ENCODE data around the gene THOC6. TPM values are rescaled to one million over a fixed set of nuclear protein-coding genes. Genes with fewer than 3 reads are reported as not detected.
A peak's percentile ranks its signal among the peaks of the same experiment; 100 is the strongest.

THOC6 gene
- polyA plus RNA-seq, 6 donors from 2014 or later = 35.7 to 75.7 (median 48.3) TPM

DNA sequence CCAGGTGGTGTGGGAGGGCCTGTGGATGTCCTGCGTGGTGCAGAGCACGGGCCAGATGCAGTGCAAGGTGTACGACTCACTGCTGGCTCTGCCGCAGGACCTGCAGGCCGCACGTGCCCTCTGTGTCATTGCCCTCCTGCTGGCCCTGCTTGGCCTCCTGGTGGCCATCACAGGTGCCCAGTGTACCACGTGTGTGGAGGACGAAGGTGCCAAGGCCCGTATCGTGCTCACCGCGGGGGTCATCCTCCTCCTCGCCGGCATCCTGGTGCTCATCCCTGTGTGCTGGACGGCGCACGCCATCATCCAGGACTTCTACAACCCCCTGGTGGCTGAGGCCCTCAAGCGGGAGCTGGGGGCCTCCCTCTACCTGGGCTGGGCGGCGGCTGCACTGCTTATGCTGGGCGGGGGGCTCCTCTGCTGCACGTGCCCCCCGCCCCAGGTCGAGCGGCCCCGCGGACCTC lies 10.3 kb upstream of the THOC6 start:
- no peak for DNase-seq
- no peak overlapping the region for H3K4me3 Mint-ChIP-seq

DNA sequence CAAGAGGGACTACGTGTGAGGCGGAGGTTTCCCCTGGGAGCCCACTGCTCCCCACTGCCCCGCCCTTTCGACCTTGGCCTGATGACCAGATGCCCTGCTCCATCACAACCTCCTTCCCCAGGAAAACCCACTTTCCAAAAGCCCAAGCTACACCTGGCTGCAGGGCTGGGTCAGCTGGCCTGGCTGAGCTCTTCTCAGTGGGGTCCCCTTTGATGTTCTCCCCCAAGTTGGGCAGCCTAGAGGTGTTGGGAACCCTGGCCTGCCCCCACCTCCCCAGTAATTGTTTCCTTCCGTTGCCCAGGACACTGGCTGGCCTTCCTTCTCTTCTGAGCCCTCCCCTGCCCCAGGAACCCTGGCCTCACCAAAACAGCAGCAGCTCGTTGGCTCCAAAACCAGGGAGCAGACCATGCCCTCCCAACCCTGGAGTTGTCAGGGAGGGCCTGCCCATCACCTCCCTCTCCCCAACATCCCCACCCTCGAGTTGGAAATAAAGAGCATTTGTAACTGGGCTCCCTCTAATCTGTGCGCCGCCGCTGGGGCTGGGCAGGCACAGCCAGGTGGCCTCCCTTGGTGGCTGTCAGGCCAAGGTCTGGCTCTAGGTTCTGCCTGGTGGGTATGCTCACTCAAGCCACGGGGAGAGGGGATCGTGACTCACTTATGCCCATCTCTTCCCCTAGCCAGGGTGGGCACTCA lies 9.7 kb upstream of the THOC6 start:
- Mint-ChIP-seq H3K36me3 (no peaks in the 10 kb centered on the region), H3K9me3 (peaks cover 0 to 4% (median 0%) of the 10 kb centered on the region in 7 donors), H3K27ac (peak overlapping the region in 1 of 6 donors; percentile 80), H3K27me3 (peaks cover 8 to 55% (median 20%) of the 10 kb centered on the region in 3 donors), H3K4me3 (peak overlapping the region in 1 of 8 donors; percentile 54), H3K4me1 (peaks cover 4 to 15% (median 6%) of the 10 kb centered on the region in 3 donors)
- DNase-seq (no peak), ATAC-seq (ENCODE audit: low read depth in 2 of 2) (no peak)

More for the DNA sequence above, 10.3 kb upstream of the THOC6 start:
- ATAC-seq (ENCODE audit: low read depth in 2 of 2) = no peak
- peaks cover 0 to under 1% (median 0%) of the 10 kb centered on the region in 7 donors for H3K9me3 Mint-ChIP-seq
- H3K27me3 Mint-ChIP-seq = peaks cover 8 to 58% (median 20%) of the 10 kb centered on the region in 3 donors
- no peaks in the 10 kb centered on the region for H3K36me3 Mint-ChIP-seq
- peaks cover 7 to 15% (median 7%) of the 10 kb centered on the region in 3 donors for H3K4me1 Mint-ChIP-seq
- H3K27ac Mint-ChIP-seq = no peak overlapping the region

DNA sequence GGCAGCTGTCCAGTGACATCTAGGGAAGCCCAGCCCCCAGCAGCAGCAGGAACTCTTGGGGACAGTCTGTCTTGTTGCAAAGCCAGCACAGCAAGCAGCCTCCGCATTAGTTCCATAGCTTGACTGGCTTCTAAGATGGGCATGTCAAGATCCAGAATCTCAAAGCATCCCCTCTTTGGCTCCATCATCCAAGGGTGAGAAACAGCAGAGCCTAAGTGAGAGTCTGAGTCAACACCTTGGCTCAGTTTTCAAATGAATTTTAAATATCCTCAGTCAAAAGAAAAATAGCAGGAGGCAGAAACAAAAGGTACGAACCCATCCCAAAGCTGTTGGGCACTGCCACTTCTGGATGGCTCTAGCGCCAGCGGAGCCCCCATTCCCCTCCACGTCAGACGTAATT lies 8.9 kb upstream of the THOC6 start:
- ATAC-seq (ENCODE audit: low read depth in 2 of 2) (no peak), DNase-seq (no peak)
- Mint-ChIP-seq H3K27ac (peak overlapping the region in 2 of 6 donors; percentile 42 to 55), H3K4me1 (peaks cover 11 to 23% (median 11%) of the 10 kb centered on the region in 3 donors), H3K36me3 (no peaks in the 10 kb centered on the region), H3K27me3 (peaks cover 8 to 55% (median 20%) of the 10 kb centered on the region in 3 donors), H3K4me3 (peak overlapping the region in 1 of 8 donors; percentile 52), H3K9me3 (peaks cover 0 to 4% (median 0%) of the 10 kb centered on the region in 7 donors)

DNA sequence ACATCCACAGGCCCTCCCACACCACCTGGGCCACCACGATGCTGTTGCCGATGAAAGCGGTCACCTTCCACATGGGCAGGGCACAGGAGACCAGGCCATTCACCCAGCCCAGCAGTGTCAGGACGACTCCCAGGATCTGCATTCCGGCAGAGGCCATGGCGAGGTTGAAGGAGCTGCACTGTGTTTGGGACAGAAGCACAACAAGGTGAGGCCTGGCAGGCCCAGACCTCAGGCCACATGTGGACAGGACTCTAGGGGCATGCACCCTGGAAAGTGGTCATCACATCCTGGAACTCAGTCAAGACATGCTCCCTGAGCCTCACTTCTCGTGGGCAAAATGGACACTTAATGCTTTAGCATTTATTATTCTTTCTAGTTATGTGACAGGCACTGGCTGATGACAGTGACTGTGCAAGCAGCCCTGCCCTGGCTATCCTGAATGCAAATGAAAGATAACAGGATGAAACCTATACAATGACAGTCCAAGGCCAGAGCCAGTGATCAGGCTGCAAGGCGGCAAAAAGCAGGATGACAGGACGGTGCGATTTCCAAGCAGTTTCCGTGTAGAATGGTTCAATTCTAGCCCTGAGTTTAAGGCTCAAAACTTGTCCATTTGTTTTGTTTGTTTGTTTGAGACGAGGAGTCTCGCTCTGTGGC lies 7.8 kb upstream of the THOC6 start:
- H3K4me3 Mint-ChIP-seq = peak overlapping the region in 1 of 8 donors; percentile 41
- DNase-seq (no peak), ATAC-seq (ENCODE audit: low read depth in 2 of 2) (no peak)
- H3K9me3 Mint-ChIP-seq = peaks cover 0 to 4% (median 0%) of the 10 kb centered on the region in 7 donors
- H3K27ac Mint-ChIP-seq = peak overlapping the region in 1 of 6 donors; percentile 84
- H3K4me1 Mint-ChIP-seq = peaks cover 14 to 31% (median 16%) of the 10 kb centered on the region in 3 donors
- H3K36me3 Mint-ChIP-seq = no peaks in the 10 kb centered on the region
- peaks cover 8 to 55% (median 20%) of the 10 kb centered on the region in 3 donors for H3K27me3 Mint-ChIP-seq

DNA sequence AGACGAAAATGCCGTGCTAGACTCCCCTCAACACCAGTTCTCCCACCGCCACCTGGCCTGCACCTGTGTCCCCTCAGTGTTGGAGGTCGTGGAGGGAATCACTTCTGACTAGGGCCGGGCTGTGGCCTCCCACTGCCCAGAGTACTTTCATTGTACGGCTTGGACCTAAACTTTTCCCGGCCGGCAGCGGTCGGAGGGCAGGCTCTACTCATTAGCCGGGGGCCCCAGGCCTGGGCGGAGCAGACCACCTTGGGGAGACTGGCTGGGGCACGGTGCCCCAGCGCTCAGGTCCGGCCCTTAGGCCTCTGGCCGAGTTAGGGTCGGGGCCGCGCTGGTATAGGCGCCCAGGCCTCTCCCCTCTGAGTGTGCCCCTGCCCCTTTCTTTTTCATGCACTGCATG lies 6.5 kb upstream of the THOC6 start:
- no peak for ATAC-seq (ENCODE audit: low read depth in 2 of 2)
- peaks cover 22 to 40% (median 28%) of the 10 kb centered on the region in 3 donors for H3K4me1 Mint-ChIP-seq
- H3K4me3 Mint-ChIP-seq = no peak overlapping the region
- DNase-seq = no peak
- no peaks in the 10 kb centered on the region for H3K36me3 Mint-ChIP-seq
- H3K27me3 Mint-ChIP-seq = peaks cover 8 to 45% (median 17%) of the 10 kb centered on the region in 3 donors
- no peak overlapping the region for H3K27ac Mint-ChIP-seq
- peaks cover 0 to 4% (median 0%) of the 10 kb centered on the region in 7 donors for H3K9me3 Mint-ChIP-seq

DNA sequence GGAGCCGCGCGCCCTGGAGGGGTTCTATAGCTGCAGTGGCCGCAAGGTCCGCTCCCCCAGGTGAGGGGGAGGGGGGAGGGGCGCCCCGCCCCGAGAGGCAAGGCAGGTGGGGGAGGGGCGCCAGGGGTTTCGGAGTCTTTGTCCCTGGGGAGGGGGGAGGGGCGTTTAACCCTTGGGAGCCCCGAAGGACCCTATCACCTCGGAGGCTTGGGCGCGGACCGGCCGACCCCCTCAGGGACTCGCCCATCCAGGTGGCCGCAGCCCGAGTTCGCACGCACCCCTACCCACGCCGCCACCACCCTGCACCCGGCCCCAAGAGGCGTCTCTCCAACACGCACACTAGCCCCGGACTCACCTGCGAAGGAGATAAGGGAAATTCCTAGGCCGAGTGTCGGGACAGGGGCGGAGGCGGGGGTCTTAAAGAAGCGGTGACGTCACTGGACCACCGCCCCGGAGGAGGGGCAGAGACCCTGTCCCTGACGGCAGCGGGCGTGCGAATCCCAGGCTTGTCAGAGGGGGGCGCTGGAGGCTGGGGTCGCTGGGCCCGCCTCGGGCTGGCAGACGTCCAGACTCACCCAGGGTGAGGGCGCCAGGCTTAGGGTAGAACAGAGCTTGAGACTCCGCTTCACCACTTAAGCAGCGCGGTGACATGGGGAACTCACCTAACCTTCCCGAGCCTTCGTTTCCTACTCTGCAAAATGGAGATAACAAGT lies 5.9 kb upstream of the THOC6 start, which contains the start of gene CLDN6:
Gene CLDN6, minus strand, starts transcription at position 390 of the 713 bp plus-strand sequence. CDS start 2,162 bp downstream, outside the sequence.
- ATAC-seq (ENCODE audit: low read depth in 2 of 2) (no peak), DNase-seq (no peak)
- Mint-ChIP-seq H3K4me3 (peak within 1 kb of the TSS in 6 of 8 donors; percentile 12 to 83 (median 50)), H3K27me3 (peaks cover 8 to 39% (median 11%) of the 10 kb centered on the region in 3 donors), H3K4me1 (peaks cover 24 to 40% (median 34%) of the 10 kb centered on the region in 3 donors), H3K9me3 (peaks cover 0 to 4% (median 0%) of the 10 kb centered on the region in 7 donors), H3K36me3 (no peaks in the 10 kb centered on the region), H3K27ac (peak within 1 kb of the TSS in 2 of 6 donors; percentile 28 to 51)

DNA sequence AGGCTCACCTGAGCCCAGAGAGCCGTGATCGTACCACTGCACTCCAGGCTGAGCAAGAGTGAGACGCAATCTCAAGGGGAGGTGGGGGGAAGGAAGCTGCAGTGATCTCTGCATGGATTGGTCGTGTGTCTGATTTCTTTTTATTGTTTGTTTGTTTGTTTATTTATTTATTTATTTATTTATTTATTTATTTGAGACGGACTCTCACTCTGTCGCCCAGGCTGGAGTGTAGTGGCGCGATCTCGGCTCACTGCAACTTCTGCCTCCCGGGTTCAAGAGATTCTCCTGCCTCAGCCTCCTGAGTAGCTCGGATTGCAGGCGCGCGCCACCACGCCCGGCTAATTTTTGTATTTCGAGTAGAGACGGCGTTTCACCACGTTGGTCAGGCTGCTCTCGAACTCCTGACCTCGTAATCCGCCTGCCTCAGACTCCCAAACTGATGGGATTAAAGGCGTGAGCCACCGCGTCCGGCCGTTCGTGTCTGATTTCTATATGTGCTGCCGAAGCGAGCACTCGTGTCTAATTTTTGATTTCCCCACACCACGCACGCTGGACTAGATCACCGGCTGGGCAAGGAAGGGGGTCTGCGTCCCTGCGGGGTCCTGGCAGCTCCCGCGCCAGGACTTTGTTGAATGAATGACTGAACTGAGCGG lies 4.1 kb upstream of the THOC6 start:
- Mint-ChIP-seq H3K4me3 (peak overlapping the region; percentile 67 to 94 (median 87)), H3K27me3 (peaks cover 1 to 22% (median 8%) of the 10 kb centered on the region in 3 donors), H3K4me1 (peaks cover 36 to 54% (median 50%) of the 10 kb centered on the region in 3 donors), H3K36me3 (no peaks in the 10 kb centered on the region), H3K9me3 (peaks cover 0 to 4% (median 0%) of the 10 kb centered on the region in 7 donors), H3K27ac (peak overlapping the region in 4 of 6 donors; percentile 59 to 85 (median 72))
- DNase-seq (no peak), ATAC-seq (ENCODE audit: low read depth in 2 of 2) (no peak)

DNA sequence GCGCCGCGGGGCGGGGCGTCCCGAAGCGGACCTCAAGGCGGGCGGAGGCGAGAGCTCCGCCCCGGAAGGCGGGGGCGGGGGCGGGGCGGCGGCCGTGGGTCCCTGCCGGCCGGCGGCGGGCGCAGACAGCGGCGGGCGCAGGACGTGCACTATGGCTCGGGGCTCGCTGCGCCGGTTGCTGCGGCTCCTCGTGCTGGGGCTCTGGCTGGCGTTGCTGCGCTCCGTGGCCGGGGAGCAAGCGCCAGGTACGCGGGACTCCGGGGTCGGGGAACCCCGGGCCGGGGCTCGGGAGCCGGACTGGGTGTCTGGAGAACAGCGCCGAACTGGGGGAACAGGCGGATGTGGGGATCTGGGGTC lies 3.6 kb upstream of the THOC6 start, which contains the start of gene TNFRSF12A:
Gene TNFRSF12A, plus strand, starts transcription at position 122 of the 357 bp plus-strand sequence. Its CDS starts 30 bp downstream, at position 152.
- DNase-seq (peak; percentile 67), ATAC-seq (ENCODE audit: low read depth in 2 of 2) (peak; percentile 17 to 23)
- peaks cover 0 to 18% (median 4%) of the 10 kb centered on the region in 3 donors for H3K27me3 Mint-ChIP-seq
- H3K27ac Mint-ChIP-seq = peak within 1 kb of the TSS; percentile 59 to 87 (median 84)
- no peaks in the 10 kb centered on the region for H3K36me3 Mint-ChIP-seq
- peaks cover 36 to 54% (median 54%) of the 10 kb centered on the region in 3 donors for H3K4me1 Mint-ChIP-seq
- peaks cover 0 to 4% (median 0%) of the 10 kb centered on the region in 7 donors for H3K9me3 Mint-ChIP-seq
- peak within 1 kb of the TSS; percentile 82 to 95 (median 88) for H3K4me3 Mint-ChIP-seq

DNA sequence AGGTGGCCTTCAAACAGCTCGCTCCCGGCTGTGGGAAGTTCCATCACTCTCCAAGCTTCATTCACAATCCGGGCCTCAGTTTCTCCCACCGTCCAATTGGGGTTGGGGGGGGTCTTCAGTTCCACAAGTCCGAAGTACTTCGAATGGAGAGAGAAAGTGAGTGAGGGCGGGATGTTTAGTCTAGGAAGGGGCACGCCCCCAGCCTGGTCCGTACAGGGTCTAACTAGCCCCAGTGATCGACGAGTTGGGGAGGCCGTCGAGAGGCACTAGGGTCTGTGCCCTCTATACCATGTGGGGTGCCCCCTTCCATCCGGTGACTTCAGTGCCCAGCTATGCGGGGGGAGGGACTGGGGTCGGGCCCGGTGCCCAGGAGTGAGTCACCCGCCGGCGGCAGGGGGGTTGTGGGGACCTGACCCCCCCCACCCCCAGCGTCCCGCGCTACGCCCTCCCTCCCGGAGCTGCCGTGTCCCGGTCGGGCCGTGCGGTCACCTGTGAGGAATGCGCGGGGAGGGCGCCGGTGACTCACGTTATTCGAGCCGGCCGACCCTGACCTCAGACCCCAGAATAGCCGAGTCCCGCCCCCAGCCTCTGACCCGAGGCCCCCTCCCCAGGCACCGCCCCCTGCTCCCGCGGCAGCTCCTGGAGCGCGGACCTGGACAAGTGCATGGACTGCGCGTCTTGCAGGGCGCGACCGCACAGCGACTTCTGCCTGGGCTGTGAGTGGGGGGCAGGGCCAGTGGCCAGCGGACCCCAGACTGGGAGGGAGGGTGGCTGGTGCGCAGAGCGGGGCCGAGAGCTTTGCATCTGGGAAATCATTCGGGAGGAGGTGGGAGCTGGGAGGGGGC lies 3.0 kb upstream of the THOC6 start:
- Mint-ChIP-seq H3K9me3 (peaks cover 0 to 4% (median 0%) of the 10 kb centered on the region in 7 donors), H3K4me3 (peak overlapping the region; percentile 82 to 95 (median 88)), H3K27ac (peak overlapping the region in 5 of 6 donors; percentile 28 to 87 (median 70)), H3K36me3 (no peaks in the 10 kb centered on the region), H3K4me1 (peaks cover 36 to 55% (median 54%) of the 10 kb centered on the region in 3 donors), H3K27me3 (peaks cover 0 to 18% (median 4%) of the 10 kb centered on the region in 3 donors)
- no peak for ATAC-seq (ENCODE audit: low read depth in 2 of 2)
- no peak for DNase-seq

DNA sequence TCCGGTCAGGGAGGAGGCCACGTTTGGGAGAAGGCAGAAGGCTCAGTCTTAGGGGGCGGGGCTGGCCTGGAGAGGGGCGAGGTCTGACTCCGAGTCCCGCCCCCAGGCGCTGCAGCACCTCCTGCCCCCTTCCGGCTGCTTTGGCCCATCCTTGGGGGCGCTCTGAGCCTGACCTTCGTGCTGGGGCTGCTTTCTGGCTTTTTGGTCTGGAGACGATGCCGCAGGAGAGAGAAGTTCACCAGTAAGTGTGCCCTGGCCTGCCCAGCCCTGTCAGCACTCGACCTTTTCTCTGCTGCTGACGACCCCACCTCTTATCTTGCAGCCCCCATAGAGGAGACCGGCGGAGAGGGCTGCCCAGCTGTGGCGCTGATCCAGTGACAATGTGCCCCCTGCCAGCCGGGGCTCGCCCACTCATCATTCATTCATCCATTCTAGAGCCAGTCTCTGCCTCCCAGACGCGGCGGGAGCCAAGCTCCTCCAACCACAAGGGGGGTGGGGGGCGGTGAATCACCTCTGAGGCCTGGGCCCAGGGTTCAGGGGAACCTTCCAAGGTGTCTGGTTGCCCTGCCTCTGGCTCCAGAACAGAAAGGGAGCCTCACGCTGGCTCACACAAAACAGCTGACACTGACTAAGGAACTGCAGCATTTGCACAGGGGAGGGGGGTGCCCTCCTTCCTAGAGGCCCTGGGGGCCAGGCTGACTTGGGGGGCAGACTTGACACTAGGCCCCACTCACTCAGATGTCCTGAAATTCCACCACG lies 2.2 kb upstream of the THOC6 start:
- peaks cover 0 to 4% (median 0%) of the 10 kb centered on the region in 7 donors for H3K9me3 Mint-ChIP-seq
- ATAC-seq (ENCODE audit: low read depth in 2 of 2) (peak; percentile 22 to 23), DNase-seq (peak; percentile 66)
- peaks cover 0 to 12% (median 0%) of the 10 kb centered on the region in 3 donors for H3K27me3 Mint-ChIP-seq
- peak overlapping the region; percentile 77 to 97 (median 90) for H3K4me3 Mint-ChIP-seq
- H3K4me1 Mint-ChIP-seq = peaks cover 36 to 55% (median 54%) of the 10 kb centered on the region in 3 donors
- peak overlapping the region in 5 of 6 donors; percentile 28 to 78 (median 56) for H3K27ac Mint-ChIP-seq
- H3K36me3 Mint-ChIP-seq = no peaks in the 10 kb centered on the region

DNA sequence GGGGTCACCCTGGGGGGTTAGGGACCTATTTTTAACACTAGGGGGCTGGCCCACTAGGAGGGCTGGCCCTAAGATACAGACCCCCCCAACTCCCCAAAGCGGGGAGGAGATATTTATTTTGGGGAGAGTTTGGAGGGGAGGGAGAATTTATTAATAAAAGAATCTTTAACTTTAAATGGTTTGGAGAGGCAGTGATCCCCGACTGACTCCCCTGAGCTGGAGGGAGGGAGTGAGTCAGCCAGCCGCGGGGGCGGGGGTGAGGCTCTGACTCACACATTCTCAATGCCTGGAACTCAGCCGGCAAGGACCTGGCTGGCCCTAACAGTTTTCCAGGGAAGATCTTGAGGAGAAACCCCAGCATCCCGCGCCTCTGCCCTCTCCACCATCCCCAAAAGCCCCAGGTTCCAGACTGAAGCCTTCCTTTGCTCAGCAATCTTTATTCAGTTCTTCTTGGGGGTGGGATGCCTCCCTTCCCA lies 1.6 kb upstream of the THOC6 start:
- Mint-ChIP-seq H3K9me3 (peaks cover 0 to 4% (median 0%) of the 10 kb centered on the region in 7 donors), H3K36me3 (no peaks in the 10 kb centered on the region), H3K4me1 (peaks cover 36 to 55% (median 54%) of the 10 kb centered on the region in 3 donors), H3K4me3 (peak overlapping the region; percentile 35 to 97 (median 88)), H3K27ac (peak overlapping the region in 1 of 6 donors; percentile 43), H3K27me3 (peaks cover 0 to 7% (median 0%) of the 10 kb centered on the region in 3 donors)
- DNase-seq (no peak), ATAC-seq (ENCODE audit: low read depth in 2 of 2) (no peak)
